HepG2 (cell line): Measurements from ENCODE around the gene GGT1. TPM values are rescaled to one million over a fixed set of nuclear protein-coding genes. Genes with fewer than 3 reads are reported as not detected.
A peak's percentile ranks its signal among the peaks of the same experiment; 100 is the strongest.
"Not testable (repeated sequence)": the region's sequence is repeated elsewhere in the genome, so short reads cannot be mapped to it uniquely, and the experiment has no call there.

Source experiments
- ATAC-seq: fragments of 200-7000 bp; cut with Tn5 transposase; 3 replicates; pipeline ENCODE4 v1.9.1; 2020; ENCODE audit warnings: mild to moderate bottlenecking, moderate library complexity
- BruUV-seq: library from RNA; stranded (reverse); fragments of 400-500 nt; replicated peaks from 2 replicates; lab custom pipeline; 2021; lab: Mats Ljungman, UMichigan
- CTCF ChIA-PET: fragments of 300-600 bp; formaldehyde crosslinking; extraction: SDS; loops from one replicate; lab custom pipeline; 2021; ENCODE audit warnings: low total read pairs, inconsistent platforms, low intra/inter-chr PET ratio; lab: Yijun Ruan, JAX
- POLR2A ChIA-PET: fragments of 350-600 bp; sonication (Branson Sonifier 250); formaldehyde crosslinking; loops from one replicate; lab custom pipeline; 2020; ENCODE audit warnings: antibody characterized with exemption, inconsistent platforms; lab: Yijun Ruan, JAX
- DNase-seq: peaks from one replicate; pipeline ENCODE4 v3.0.0-alpha.2; 2015; ENCODE audit warnings: low spot score
- FAIRE-seq: peaks from 3 replicates; lab custom pipeline; 2011; peaks lifted over from hg19 to GRCh38; lab: Jason Lieb, UNC
- H2AFZ ChIP-seq: one replicate; pipeline ENCODE4 v1.6.1; 2011; ENCODE audit warnings: low read length, inconsistent platforms
- H3K27ac ChIP-seq: fragments of 300-600 bp; 3 replicates; pipeline ENCODE4 v1.8.0; 2011; ENCODE audit warnings: mixed run types, mild to moderate bottlenecking, mixed read lengths, low read length, inconsistent platforms; ENCODE audit not compliant: insufficient read depth; ENCODE audit errors: extremely low read length
- H3K27me3 ChIP-seq, 2 experiments: fragments of 200-600 bp in 1 of 2; 2 replicates in 1 of 2; 3 replicates in 1 of 2; pipeline versions ENCODE4 v1.6.0 to v1.8.0; 2011; ENCODE audit warnings: low read length in 2 of 2, mild to moderate bottlenecking in 2 of 2, moderate library complexity in 2 of 2, inconsistent platforms in 1 of 2; ENCODE audit not compliant: insufficient read depth in 2 of 2, control insufficient read depth in 1 of 2
- H3K36me3 ChIP-seq, 2 experiments: fragments of 200-600 bp in 1 of 2; replicated peaks in 1 of 2; 2 replicates in 1 of 2; 3 replicates in 1 of 2; pipeline versions ENCODE4 v1.5.1 to v1.8.0; 2011; ENCODE audit warnings: low read length in 2 of 2, inconsistent platforms in 1 of 2; ENCODE audit not compliant: insufficient read depth in 2 of 2, control insufficient read depth in 1 of 2
- H3K4me1 ChIP-seq: 2 replicates; pipeline ENCODE4 v1.5.1; 2012; ENCODE audit warnings: low read length, inconsistent platforms; ENCODE audit not compliant: insufficient read depth
- H3K4me2 ChIP-seq: 2 replicates; pipeline ENCODE4 v1.6.0; 2011; ENCODE audit warnings: low read depth, low read length, inconsistent platforms
- H3K4me3 ChIP-seq, 3 experiments: fragments of 200-600 bp in 1 of 3; sonication (generic), shearing (Covaris generic) in 1 of 3; replicated peaks in 1 of 3; 2 replicates each; pipeline ENCODE4 v1.5.1; 2011 to 2016; ENCODE audit warnings: low read length in 3 of 3, inconsistent platforms in 2 of 3, low read depth in 2 of 3, mild to moderate bottlenecking in 2 of 3, control low read depth in 1 of 3, mixed read lengths in 1 of 3; ENCODE audit not compliant: insufficient read depth in 1 of 3
- H3K79me2 ChIP-seq: one replicate; pipeline ENCODE4 v1.6.1; 2011; ENCODE audit warnings: low read length, inconsistent platforms; ENCODE audit not compliant: insufficient read depth
- H3K9ac ChIP-seq: 2 replicates; pipeline ENCODE4 v1.6.0; 2011; ENCODE audit warnings: mild to moderate bottlenecking, low read depth, low read length, inconsistent platforms; ENCODE audit not compliant: insufficient read depth
- H3K9me3 ChIP-seq: 2 replicates; pipeline ENCODE4 v1.5.1; 2012; ENCODE audit warnings: mild to moderate bottlenecking, low read length
- H4K20me1 ChIP-seq: 2 replicates; pipeline ENCODE4 v1.6.0; 2011; ENCODE audit warnings: inconsistent platforms, mild to moderate bottlenecking, low read length, moderate library complexity; ENCODE audit not compliant: insufficient read depth
- ARID4A ChIP-seq: sonication (generic); formaldehyde crosslinking; IDR thresholded peaks from 2 replicates; pipeline ENCODE4 v1.5.0; 2020; ENCODE audit warnings: mild to moderate bottlenecking, missing genetic modification reagents, borderline replicate concordance
- BHLHE40 ChIP-seq: IDR thresholded peaks from 2 replicates; pipeline ENCODE4 v1.6.1; 2011; ENCODE audit warnings: low read length, improper control_type of control experiment
- CEBPG ChIP-seq: IDR thresholded peaks from 2 replicates; pipeline ENCODE4 v1.6.1; 2016
- GATAD2A ChIP-seq: IDR thresholded peaks from 2 replicates; pipeline ENCODE4 v1.6.1; 2016
- HOXA3 ChIP-seq: sonication (generic); formaldehyde crosslinking; IDR thresholded peaks from 2 replicates; pipeline ENCODE4 v1.5.0; 2020; ENCODE audit warnings: missing genetic modification reagents
- MYC ChIP-seq: sonication (generic); formaldehyde crosslinking; IDR thresholded peaks from 2 replicates; pipeline ENCODE4 v1.9.0; 2021; ENCODE audit warnings: missing genetic modification reagents, borderline replicate concordance
- RXRB ChIP-seq: IDR thresholded peaks from 2 replicates; pipeline ENCODE4 v1.6.1; 2016; ENCODE audit warnings: borderline replicate concordance, missing genetic modification reagents, missing compliant biosample characterization
- ZBTB43 ChIP-seq: sonication (generic); formaldehyde crosslinking; conservative IDR thresholded peaks from 2 replicates; pipeline ENCODE4 v1.4.0; 2020; ENCODE audit warnings: missing genetic modification reagents
- WGBS: methylation state at CpG from one replicate; pipeline ENCODE4 v1.1.6; 2017; ENCODE audit warnings: low lambda C conversion rate; 5-methylcytosine and 5-hydroxymethylcytosine counted together
- in situ Hi-C: cut with HindIII; loops from 2 replicates; pipeline ENCODE4 v1.10.0; 2017; ENCODE audit warnings: low pct_unique_long_range_greater_than_20kb; ENCODE audit not compliant: extremely low pct_ligation_motif_present
- intact Hi-C: fragments of 100-400 bp; cut with micrococcal nuclease; formaldehyde crosslinking; loops from one replicate; pipeline ENCODE4 v1.10.0; 2022; ENCODE audit not compliant: unreplicated experiment
- polyA plus RNA-seq, 8 experiments: library from polyadenylated mRNA; depleted of rRNA in 3 of 8; stranded (reverse) in 7 of 8; unstranded in 1 of 8; fragments of >200 nt; fragmentation: Illumina TruSeq in 4 of 8; extraction: Trizol in 4 of 8; gene quantifications; 2 replicates each; pipeline versions ENCODE4 v1.2.1 to v1.2.3, GENCODE V29; 2011 to 2016; ENCODE audit warnings: low read depth in 4 of 8, missing spikeins in 1 of 8, mixed read lengths in 1 of 8; ENCODE audit not compliant: insufficient read depth in 1 of 8
- total RNA-seq, 5 experiments: library from RNA; depleted of rRNA; stranded (reverse); fragments of >200 nt; fragmentation: Illumina TruSeq; extraction: Trizol; gene quantifications; 2 replicates each; pipeline ENCODE4 v1.2.3, GENCODE V29; 2016; ENCODE audit warnings: low read depth in 1 of 5
- TF ChIP-seq, protein P1 (sequence below): sonication (generic); formaldehyde crosslinking; IDR thresholded peaks from 2 replicates; pipeline ENCODE4 v1.5.0; 2020; ENCODE audit warnings: mild to moderate bottlenecking, missing genetic modification reagents, moderate library complexity
- TF ChIP-seq, protein P2 (sequence below): sonication (generic); formaldehyde crosslinking; IDR thresholded peaks from 2 replicates; pipeline ENCODE4 v1.4.0; 2020; ENCODE audit warnings: missing genetic modification reagents

GGT1 gene
- total and polyA plus RNA-seq, 2 of the 13 experiments (the other 11 are each of a cell fraction or from before 2014, with no cell fraction given) = 29.9 to 103 TPM

DNA sequence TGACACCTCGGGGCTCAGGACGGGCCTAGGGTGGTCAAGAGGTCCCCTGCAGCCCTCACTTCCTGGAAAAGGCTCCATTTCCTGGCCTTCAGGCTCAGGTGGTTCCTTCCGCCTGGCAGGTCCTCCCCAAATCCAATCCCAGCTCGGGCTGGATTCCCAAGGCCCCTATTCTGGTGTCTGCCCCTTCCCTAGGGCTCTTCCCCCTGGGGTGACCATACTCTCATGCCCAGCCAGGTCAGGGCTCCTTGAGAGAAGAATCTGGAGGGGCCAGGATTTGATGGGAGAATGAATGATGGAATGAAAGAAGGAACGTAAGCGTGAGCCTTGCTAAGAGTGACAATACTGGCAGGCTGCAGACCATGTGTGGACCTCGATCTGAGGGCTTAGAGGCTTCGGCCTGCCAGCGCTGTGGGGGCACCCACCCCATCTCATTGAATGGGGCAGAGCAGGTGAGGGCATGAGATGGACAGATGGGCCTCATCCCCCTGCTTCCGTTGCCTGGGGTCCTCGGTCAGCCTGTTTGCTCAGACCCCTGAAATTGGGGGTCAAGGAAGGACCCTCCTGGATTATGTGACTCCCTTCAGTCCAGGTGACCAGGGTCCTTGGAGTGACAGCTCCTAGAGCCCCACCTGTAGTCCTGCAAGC is 766 bp upstream of the GGT1 start (continued):
- 0 out of 2 replicates have a peak, but pooled peaks have one; percentile 34 for TF ChIP-seq ARID4A

DNA sequence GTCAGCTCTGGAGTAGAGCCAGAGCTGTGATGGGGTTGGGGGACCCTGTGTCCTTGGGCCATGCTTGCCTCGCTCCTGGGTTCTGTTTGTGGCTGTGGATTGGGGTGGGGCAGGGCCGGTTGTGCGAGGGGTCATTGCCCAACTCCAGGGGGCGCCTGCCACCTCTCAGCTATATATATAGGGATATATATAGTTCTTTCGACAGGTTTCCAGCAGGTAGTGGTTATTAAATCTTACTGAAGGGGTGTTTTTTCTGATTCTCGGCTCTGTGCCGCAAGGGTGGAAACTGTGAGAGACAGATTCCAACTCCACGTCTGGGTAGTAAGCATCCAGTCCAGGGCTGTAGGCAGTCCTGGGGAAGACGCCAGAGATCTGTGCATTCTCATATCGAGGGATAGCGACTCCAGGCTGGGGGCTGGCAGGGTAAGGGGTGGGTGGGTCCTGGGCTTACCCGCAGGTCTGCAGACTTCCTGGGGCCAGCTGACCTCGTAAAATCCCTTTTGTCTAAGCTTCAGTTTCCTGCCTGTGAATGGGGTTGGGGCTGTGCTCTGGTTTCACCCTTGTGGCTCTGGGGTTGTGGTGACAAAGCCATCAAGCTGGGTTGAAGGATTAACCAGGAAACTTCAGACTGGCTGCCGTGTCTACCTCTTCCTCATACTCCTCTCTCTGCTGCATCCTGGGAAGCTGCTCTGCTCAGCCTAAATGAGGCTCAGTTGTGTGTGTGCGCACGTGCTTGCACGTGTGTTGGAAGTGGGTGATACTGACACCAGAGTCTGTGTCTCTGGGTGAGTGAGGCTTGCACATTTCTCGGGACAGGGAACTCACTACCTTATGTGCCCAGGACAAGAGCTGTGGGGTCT is 1.0 kb downstream of the GGT1 start:
- Histone ChIP-seq H3K4me3 (peak overlapping the region; percentile 52 to 80 (median 68); a peak in 5 of 6 replicates), H3K4me1 (peaks cover 37% of the 10 kb centered on the region), H3K4me2 (peak overlapping the region; percentile 58; the same call in 1 of the 2 replicates), H3K27ac (peak overlapping the region; percentile 75), H3K9ac (peak overlapping the region; percentile 64), H2AFZ (peak overlapping the region; percentile 54)
- BruUV-seq, H3K27me3 ChIP-seq, DNase-seq, H3K79me2 ChIP-seq, CTCF ChIA-PET, H3K36me3 ChIP-seq, H3K9me3 ChIP-seq, FAIRE-seq, in situ Hi-C loops, H4K20me1 ChIP-seq: not testable (repeated sequence)
- intact Hi-C loops = loop anchor here (2.0 kb wide), 1 partner anchor 53 kb away; no protein-coding TSS in a partner anchor
- 2% methylated on average over 10 of the region's 18 CpGs for WGBS
- POLR2A ChIA-PET = interaction anchor here (1.1 to 4.1 kb wide), 6 partner anchors 10 to 50 kb away, joined by 4 to 76 read pairs (median 8); partner anchors contain the start of genes GUCD1 and LRRC75B
- ATAC-seq = peak; percentile 61
- peak; percentile 57 for TF ChIP-seq CEBPG (CRISPR knock-in tag)
- TF ChIP-seq HOXA3 (CRISPR knock-in tag) = 0 out of 2 replicates have a peak, but pooled peaks have one; percentile 8
- TF ChIP-seq, protein P1, sequence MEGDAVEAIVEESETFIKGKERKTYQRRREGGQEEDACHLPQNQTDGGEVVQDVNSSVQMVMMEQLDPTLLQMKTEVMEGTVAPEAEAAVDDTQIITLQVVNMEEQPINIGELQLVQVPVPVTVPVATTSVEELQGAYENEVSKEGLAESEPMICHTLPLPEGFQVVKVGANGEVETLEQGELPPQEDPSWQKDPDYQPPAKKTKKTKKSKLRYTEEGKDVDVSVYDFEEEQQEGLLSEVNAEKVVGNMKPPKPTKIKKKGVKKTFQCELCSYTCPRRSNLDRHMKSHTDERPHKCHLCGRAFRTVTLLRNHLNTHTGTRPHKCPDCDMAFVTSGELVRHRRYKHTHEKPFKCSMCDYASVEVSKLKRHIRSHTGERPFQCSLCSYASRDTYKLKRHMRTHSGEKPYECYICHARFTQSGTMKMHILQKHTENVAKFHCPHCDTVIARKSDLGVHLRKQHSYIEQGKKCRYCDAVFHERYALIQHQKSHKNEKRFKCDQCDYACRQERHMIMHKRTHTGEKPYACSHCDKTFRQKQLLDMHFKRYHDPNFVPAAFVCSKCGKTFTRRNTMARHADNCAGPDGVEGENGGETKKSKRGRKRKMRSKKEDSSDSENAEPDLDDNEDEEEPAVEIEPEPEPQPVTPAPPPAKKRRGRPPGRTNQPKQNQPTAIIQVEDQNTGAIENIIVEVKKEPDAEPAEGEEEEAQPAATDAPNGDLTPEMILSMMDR = peak; percentile 53
- TF ChIP-seq GATAD2A (CRISPR knock-in tag) = peak; percentile 33; the same call in 1 of the 2 replicates
- 0 out of 2 replicates have a peak, but pooled peaks have one; percentile 38 for TF ChIP-seq MYC (CRISPR knock-in tag)
- 0 out of 2 replicates have a peak, but pooled peaks have one; percentile 41 for TF ChIP-seq ZBTB43 (CRISPR knock-in tag)
- TF ChIP-seq RXRB = 0 out of 2 replicates have a peak, but pooled peaks have one; percentile 8
- TF ChIP-seq BHLHE40 = peak; percentile 47; the same call in 1 of the 2 replicates
- TF ChIP-seq, protein P2, sequence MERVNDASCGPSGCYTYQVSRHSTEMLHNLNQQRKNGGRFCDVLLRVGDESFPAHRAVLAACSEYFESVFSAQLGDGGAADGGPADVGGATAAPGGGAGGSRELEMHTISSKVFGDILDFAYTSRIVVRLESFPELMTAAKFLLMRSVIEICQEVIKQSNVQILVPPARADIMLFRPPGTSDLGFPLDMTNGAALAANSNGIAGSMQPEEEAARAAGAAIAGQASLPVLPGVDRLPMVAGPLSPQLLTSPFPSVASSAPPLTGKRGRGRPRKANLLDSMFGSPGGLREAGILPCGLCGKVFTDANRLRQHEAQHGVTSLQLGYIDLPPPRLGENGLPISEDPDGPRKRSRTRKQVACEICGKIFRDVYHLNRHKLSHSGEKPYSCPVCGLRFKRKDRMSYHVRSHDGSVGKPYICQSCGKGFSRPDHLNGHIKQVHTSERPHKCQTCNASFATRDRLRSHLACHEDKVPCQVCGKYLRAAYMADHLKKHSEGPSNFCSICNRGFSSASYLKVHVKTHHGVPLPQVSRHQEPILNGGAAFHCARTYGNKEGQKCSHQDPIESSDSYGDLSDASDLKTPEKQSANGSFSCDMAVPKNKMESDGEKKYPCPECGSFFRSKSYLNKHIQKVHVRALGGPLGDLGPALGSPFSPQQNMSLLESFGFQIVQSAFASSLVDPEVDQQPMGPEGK (CRISPR knock-in tag) = 0 out of 2 replicates have a peak, but pooled peaks have one; percentile 21
